Activated CD4-positive, alpha-beta T cell treated with anti-CD3 and anti-CD28 coated beads, Interleukin-10, Interleukin-2, amounts not matched to agents 100 ng/mL and 50 ng/mL, durations not matched to agents 16 hours and 8 hours (primary cell): ENCODE measurements around the gene CHST15.
"Not testable (repeated sequence)": the region's sequence is repeated elsewhere in the genome, so short reads cannot be mapped to it uniquely, and the experiment has no call there.

Experiments used
- DNase-seq: peaks from one replicate; pipeline ENCODE4 v3.0.0-alpha.2; 2020

Gene CHST15

DNA sequence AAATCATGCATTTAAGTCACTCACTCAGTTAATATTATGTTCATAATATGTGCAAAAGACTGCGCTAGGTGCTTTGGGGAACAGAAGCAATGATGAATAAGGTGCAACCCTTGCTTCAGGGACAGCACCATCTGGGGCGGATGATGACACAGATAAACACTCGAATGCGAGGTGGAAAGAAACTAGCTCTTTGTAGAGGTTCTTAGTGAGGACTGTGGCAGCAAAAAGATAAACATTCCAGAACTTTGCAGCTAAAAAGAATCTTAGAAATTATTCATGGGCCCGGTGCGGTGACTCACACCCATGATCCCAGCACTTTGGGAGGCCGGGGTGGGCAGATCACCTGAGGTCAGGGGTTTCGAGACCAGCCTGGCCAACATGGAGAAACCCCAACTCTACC, 29.8 kb upstream of the CHST15 start:
- no peak for DNase-seq

DNA sequence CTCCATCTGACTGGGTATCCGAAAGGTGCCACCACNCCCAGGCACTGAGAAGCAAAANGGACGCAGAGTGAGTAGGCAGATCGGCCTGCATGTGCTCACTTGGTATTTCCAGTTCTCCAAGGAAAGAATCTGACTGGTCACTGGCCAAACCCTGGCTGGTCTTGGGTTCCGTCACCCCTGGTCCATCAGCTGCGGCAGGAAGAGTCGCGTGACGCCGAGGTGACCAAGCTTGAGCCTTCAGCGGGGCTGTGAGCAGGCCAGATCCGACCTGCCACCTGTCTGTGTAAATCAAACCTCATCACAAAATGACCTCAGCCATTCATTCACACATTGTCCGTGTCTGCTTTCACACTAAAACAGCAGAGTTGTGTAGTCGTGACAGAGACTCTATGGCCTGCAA, 28.8 kb upstream of the CHST15 start:
- DNase-seq: no peak

DNA sequence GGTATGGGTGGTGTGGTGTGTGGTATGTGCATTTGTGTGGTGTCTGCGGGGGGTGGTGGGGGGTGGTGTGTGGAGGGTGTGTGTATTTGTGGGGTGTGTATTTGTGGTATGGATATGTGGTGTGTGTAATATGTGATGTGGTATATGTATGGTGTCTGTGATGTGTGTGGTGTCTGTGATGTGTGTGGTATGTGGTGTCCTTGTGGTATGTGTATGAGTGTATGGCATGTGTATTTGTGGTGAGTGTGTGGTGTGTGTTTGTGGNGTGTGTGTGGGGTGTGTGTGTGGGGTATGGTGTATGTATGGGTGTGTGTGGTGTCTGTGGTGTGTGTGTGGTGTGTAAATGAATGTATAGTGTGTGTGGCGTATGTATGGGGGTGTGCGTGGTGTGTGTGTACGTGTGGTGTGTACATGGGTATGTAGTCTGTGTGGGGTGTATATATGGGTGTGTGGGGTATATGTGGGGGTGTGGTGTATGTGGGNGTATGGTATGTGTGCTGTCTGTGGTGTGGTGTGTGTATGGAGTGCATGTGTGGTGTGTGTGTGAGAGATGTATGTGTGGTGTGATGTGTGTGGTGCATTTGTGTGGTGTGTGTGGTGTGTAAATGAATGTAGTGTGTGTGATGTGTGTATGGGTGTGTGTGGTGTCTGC, 27.1 kb upstream of the CHST15 start:
- DNase-seq: no peak

DNA sequence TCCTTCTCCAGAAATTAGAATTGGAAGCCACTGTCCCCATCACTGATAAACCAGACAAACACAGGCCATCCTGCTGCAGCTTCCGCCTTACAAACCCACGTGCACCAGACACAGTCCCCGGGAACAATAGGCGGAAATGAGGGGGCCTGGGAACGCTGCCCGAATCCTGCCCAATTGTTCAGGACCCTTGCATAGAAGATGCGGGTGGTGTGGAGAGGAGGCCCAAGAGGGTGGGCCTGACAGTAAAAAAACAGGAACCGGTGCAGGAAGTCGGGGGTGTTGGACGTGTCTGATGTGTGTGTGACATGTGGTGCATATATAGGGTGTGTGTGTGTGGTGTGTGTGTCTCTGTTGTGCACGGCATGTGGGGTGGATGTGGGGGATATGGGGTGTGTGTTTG, 26.5 kb upstream of the CHST15 start:
- DNase-seq: no peak

DNA sequence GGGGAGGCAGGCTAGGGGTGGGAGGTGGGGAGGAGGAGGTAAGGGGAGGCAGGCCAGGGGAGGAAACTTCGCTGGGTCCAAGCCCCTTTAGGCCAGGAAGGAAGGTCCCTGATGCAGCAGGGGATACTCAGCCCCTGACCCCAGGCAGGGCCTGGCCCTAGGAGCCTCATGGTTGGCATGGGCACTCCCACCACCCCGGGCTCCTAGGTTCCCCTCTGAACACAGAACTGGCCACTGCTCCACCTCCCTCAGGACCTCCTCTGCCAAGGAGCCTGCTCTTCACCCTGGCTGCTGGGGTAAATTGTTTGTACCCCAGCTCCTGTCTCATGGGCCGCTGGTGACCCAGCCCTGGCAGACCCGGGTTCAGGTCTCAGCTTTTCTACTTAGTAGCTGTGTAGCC, 25.8 kb upstream of the CHST15 start:
- no peak for DNase-seq

DNA sequence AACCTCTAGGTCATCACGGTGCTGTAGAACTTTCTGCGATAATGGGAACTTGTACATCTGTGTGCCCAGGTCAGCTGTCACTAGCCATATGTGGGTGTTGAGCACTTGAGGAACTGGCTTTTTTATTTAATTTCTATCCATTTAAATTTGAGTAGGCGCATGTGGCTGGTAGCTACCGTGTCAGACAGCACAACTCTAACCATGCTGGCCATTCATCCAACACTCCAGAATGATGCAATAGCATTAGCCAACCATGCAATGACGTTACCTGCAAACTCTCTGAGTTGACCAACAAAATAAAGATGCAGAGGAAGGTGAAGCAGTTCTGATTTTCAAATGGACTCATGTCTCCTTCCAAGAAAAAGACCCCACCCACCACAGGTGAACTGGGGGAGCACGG, 24.4 kb upstream of the CHST15 start:
- DNase-seq: no peak

DNA sequence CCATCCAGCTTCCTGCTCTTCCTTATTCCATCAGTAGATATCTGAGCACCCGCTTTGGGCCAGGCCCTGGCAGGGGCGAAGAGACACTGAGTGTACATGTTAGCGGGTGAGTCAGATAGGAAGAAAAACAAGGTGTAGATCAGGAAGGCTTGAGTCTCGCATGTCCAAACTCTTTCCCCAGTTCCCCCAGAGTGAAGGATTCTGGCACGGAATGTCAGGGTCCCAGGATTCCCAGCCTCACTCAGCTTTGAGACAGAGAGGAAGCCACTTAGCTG, 24.1 kb upstream of the CHST15 start:
- DNase-seq: no peak

DNA sequence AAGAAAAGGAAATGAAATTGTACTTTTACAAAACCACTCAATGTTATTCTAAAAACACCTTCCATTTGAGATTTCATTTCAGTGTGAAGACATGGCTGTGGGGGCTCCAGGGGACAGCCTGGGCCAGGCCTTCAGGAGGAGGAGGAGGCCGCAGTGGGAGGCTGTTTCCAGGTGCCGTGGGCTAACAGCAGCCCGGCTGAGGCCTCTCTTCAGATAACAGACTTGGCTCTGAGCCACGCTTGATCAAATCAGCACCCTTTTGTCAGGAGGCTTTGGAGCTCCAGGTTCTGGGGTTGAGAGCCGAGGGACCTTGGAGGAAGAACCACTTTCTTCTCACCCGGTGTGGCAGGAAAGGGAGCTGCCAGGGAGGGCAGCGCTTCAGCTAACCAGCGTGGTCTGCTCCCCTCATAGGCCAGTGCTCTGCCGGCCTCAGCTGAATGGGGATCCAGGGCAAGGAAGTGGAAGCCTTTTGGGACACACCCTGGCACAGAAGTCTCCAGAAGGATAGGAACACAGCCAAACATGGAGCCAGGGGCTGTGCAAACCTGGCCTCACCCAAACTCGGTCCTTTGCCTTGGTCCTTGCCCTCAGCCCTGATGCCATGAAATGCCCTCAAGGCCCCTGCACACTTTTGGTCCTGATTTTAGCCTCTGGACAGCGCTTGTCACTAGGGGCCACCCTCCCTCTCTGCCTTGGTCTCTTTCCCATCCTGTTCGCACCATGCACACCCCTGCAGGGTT, 23.5 kb upstream of the CHST15 start:
- no peak for DNase-seq

DNA sequence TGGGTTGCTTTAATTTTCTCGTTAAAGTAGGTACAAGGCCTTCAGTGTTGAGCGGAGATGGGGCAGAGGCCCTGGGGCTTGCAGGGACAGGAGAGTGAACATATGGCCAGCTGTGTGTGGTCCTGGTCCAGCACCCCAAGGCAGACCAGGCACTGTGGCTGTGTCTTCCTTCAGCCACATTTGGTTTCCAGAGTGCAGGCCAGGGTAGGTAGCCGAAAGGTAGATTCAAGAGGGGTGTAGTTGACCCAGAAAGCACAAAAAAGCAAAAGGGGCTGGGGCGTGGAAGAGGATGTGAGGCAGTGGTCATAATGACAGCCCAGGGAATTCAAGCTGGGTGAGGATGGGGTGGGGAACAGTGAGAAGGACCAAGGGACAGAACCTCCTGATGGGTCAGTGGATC, 21.3 kb upstream of the CHST15 start:
- DNase-seq: no peak

DNA sequence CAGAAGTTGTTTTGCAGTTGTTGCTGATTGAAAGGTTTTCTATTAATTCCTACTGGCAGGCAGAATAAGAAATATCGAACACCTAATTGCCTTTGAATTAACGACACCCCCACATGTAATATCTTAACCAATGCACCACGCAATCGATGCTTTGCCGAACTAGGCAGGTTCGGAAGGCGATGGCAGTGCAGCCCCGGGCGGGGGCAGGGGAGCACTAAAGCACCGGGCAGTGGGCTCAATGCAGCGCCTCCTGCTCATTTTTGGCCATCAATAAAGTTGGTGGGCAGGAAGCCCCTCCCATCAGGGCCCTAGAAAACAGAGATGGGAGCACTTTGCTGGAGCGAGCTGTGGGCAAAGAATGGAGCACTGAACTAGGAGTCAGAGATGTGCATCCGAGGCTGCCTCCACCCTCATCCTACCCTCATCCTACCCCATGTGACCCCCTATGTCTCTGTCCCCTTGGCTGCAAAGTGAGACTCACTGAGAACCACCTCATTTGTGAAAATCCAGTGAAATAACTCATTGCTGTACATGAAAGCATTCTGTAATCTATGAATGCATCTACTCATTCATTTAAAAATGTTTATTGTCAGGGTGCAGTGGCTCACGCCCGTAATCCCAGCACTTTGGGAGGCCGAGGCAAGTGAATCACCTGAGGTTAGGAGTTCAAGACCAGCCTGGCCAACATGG, 19.6 kb upstream of the CHST15 start:
- no peak for DNase-seq

DNA sequence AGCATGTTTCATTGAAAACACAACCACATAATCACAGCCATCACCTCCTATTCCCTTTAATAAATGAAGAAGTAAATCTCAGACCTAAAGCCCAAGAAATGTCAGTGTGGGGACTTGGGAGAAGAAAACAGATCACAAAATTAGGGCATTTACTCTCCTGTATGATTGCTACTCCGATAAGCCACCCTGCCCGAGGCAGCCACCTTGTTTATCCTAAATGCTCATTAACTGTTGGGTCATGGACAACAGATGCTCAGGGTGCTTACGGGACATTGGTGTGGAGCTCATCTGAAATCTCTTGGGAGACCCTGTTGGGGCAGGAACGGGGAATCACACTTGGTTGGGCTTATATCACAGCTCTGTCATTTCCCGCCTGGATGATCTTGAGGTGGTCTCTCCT, 17.5 kb upstream of the CHST15 start:
- DNase-seq: no peak

DNA sequence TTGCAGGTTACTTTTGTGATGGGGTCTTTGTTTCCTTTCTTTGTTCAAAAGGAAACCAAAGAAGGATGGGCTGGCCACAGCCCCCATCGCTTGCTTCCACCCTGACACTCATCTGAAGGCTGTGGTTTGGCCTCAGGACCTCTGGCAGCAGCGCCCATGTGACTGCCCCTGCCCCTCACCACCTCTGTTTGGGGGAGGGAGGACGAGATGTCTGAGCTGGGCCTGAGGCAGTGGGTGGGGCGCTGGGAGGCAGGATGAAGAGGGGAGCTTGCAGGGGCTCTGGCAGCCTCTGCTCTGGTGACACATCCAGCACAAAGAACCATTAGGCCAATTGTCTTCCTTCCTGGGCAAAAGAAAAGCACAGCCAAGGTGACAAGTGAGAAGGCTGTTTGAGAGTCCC, 15.9 kb upstream of the CHST15 start:
- DNase-seq: no peak

DNA sequence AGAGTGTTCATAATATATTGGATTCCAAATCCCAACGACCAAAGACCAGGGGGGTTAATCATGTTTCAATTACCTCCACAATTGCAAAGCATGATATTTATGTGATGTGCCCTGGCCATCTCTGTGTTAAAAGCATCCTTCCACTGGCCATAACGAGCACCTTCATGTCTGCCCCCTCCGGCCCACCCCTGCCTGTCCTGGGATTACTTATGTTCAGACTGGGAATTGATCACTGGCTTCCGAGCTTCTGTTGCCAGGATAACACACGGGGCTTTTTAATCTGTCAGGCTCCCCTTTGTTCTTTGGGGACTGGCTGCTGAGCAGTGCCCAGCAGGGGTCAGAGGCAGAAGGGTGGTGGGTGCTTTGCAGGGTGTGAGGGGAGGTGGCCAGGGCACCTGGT, 13.7 kb upstream of the CHST15 start:
- no peak for DNase-seq

DNA sequence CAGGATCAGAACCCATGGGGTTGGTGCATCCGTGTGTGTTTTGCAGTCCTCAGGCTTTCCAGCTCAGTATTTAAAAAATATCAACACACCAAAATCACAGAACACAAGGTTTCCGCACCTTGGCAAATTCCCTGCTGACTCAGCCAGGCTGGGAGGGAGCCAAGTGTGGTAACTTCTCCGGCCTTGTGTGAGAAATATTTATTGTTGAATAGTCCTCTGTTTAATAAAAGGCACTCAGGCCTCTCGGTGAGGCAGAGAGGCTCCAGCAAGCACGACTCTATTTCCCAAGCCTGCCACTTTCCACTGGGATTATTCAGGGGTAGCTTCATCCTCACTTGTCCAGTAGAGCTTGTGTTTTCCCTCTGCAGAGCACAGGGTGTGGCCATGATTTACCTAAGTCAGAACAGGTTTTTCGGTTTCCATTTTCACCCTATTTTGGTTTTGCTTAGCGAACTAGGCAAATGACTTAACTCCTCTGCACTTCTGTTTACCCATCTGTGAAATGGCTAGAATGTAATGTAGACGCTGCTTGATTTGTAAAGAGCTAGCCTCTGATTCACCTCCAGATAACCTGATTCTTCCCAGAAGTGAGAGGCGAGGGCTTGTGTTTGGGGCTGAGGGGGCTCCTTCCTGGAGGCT, 13.0 kb upstream of the CHST15 start:
- no peak for DNase-seq

DNA sequence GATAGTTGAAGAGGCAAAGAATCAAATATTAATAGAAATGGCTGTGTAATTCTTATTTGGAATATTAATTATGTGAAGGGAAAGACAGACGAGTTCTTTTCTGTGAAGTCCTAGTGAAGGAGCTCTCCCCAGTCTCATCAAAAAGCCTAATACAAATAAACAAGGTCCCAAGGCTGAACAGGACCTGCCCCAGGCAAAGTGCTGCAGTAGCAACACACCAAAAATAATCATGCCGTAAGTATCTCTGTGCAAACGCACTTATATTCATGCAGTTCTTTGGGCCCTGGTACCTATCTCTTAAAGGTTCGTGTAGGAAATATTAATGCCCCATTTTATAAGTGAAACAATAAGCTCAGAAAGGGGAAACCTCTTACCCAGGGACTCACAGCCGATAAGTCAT, 12.2 kb upstream of the CHST15 start:
- no peak for DNase-seq

DNA sequence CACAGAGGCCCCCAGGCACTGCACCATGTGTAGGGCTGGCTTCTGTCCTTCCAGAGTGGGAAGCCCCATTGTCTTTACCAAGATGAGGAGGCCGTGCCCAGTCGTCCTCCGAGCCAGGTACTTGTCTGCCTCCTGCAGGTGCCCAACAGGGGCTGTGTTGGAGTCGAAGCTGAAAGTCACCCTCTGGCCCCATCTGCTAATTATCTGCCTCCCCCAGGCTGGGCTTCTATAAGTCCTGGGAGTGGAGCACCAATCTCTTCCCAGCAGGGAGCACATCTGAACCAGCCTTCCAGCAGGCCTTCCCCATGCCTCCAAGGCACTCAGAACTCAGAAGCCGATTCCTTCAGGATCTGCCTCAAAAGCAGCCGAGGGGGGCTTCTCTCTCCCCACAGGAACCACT, 11.6 kb upstream of the CHST15 start:
- DNase-seq: no peak

DNA sequence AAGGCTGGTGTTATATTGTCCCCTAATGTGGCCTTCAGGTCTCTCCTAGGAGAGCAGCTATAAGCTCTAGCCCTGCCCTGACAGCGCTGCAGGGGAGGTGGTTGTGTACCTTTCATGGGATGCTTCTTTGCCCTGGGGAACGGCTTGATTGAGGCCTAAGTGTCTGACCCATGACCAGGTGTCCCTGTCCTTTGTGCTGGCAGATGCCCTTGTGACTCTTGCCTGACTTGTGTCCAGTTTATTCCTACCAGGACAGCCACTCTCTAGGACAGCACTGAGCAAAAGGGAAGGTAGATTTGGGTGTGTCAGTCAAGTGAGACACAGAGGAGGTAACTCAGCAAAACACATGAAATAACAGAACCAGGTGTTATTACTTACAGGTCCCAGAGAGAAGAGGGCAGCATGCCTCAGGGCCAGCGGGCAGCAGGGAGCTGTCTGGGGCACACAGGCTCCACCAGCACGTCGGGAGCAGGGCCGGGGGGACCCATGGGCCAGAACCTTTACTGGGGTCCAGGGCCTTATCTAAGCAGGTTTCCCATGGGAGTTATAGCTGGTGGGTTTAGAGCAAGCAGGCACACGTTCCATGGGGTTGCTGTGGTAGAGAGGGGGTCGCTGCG, 10.7 kb upstream of the CHST15 start:
- no peak for DNase-seq

DNA sequence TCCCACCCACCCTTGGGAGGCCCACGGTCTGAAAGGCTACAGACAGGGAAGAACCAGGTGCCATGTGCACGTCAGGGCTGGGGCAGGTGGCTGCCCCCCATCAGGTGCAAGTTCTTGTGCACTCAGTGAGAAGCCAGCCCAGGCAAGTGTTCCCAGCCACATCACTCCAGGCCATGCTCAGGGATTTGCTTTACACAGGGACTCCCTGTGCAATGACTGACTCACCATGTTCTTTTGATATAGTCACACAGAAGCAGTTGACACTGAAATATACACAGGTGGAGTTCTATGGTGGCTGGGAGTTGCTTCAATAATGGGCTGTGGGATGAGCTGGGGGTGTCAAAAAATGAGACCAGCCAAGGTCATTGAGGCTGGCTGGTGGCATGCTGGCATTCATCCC, 8.0 kb upstream of the CHST15 start:
- DNase-seq: no peak

DNA sequence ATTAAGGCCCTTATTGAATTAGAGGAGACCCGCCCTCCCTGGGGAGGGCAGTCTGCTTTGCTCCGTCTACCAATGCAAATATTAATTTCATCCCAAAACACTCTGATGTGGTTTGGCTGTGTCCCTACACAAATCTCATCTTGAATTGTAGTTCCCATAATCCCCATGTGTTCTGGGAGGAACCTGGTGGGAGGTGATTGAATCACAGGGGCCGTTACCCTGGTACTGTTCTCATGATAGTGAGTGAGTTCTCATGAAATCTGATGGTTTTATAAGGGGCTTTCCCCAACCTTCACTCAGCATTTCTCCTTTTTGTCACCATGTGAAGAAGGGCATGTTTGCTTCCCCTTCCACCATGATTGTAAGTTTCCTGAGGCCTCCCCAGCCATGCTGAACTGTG, 7.3 kb upstream of the CHST15 start:
- DNase-seq: not testable (repeated sequence)

DNA sequence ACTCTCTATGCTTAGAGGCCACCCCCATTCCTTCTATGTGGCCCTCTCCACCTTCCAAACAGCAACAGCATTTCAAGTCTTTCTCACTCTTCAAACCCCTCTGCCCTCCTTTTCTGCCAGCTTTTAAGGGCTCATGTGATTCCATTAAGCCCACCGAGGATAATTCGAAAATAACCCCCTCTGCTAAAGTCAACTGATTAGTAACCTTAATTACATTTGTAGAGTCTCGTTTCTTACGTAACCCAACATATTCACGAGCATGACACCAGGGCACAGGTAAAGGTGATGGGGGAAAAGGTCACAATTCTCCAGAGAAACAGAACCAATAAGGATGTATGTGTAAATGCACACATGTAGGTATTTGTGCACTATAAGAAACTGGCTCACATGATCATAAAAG, 6.7 kb upstream of the CHST15 start:
- DNase-seq: no peak

DNA sequence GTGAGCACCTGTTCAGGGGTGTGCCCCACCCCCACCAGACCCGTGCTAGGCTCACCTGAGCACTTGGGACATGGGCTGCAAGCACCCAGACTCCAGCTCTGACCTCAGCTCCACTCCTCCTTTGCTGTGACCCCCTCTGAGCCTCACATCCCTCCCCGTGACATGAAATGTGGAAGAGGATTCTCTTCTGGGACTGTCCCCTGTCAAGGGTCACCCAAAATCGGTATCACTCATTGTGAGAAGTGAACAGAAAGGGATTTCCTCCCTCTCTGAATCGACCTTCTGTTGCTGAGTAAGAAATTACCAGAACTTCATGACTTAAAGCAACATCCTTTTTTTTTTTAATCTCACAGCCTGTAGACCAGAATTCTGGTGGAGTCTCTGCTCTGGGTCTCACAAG, 6.2 kb upstream of the CHST15 start:
- DNase-seq: no peak

DNA sequence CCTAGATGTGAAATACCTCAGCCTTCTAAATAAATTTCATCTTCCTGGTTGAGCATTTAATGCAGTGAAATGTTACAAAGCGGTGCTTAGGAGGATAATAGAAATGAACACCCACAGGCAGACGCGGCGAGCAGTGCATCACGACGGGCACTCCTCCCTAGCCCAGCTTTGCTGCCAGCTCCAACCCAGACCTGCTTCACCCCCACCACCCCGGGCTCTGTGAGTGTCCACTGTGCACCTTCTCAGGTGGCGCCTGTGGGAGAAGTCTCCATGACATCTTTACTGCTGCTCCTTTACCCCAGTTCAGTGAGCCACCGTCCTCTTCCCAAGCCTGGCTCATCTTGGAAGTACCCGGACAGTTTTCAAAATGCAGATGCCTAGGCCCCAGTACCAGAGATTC, 5.2 kb upstream of the CHST15 start:
- no peak for DNase-seq

DNA sequence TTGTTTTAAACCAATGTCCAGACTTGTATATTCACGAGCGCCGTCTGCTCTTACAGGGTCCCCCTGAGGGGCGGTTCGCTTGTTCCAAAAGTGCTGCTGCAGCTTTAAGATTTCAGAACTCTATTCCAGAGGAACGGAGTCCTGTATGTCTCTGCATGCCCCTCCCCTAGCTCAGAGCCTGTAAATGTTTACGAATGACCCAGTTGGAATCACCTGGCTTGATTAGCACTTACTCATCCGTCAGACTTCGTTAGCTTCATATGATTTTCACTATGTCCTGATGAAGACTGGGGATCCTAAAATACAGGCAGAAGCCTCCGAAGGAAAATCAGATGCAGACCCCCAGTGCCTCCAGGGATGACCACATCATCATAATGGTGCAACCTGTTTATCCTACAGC, 4.5 kb upstream of the CHST15 start:
- DNase-seq: no peak

DNA sequence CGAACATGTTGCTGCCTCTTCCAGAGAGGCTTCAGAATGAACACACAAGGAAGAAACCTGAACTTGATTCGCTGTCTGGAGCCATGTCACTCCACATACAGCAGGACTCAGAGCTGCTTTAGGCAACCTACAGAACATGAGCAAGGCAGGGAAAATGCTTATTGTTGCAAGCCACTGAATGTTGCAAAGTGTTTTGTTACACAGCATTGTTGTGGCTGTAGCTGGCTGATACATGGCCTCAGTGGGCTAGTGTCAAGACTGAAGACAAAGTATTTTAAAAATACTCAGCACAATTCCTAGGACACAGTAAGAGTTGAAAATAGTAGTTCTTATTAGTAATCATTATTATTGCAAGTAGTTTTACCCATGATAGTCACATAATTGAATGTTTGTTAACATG, 3.1 kb upstream of the CHST15 start:
- no peak for DNase-seq
